ENCODE data around the gene TBX6. TPM values are rescaled to one million over a fixed set of nuclear protein-coding genes. Genes with fewer than 3 reads are reported as not detected.

The TBX6 gene
- total and polyA plus RNA-seq, 10 of the 15 experiments (the other 5 are each of a cell fraction or from before 2014, with no cell fraction given), result 0.08 to 0.90 (median 0.31) TPM; not detected in 2

DNA sequence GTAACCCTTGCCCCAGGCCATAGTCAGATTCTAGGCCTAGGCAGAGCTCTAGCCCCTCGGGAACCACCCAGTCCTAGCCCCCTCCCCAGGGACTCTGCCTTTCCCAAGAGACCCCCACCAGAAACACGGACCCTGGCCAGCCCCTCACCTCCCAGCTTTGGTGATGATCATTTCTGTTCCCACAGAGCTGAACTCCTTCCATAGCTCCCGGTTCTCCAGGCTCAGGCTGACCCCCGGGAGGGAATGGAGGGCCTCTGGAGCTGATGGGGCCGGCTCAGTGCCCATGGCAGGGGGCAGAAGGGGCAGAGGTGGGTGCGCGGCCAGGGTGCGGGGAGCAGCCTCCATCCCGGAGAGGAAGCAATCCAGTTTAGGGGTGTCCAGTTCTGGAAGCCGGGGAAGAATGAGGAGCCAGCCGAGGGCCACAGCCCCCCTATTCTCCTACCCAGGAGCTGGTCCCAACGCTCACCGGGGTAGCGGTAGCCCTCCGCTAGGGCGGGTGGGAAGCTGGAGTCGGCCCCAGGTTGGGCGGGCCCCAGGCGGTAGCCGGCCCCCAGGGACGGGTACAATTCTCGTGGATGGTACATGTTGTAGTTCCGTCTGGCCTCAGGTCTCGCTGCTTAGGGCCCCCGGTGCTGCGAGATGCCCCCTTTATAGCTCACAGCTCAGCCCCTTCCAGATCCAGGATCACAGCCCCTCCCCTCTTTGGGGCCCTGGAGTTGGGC, 953 bp downstream of the TBX6 start:
- in situ Hi-C loops (cut with MboI), result loop anchor here (5.0 to 25.0 kb wide), 2 partner anchors 317 to 1797 kb away; partner anchors contain the start of gene ZNF771
- BruUV-seq (replicated peaks), result no TSS peak

More for the DNA sequence above, 953 bp downstream of the TBX6 start:
- H3K9me3 ChIP-seq (replicated peaks; ENCODE audit: control insufficient read depth, insufficient read depth, low read length), result no peaks in the 10 kb centered on the region
- no peak for ATAC-seq
- H3K79me2 ChIP-seq (ENCODE audit: control insufficient read depth, insufficient read depth, low read length), result peaks cover 2% of the 10 kb centered on the region; the same call in 1 of the 2 replicates
- ChIA-PET SMC1A (ENCODE audit: uncharacterized antibody, unreplicated experiment) (interaction anchor here (1.3 to 3.4 kb wide), 5 partner anchors 9 to 318 kb away, joined by 3 to 18 read pairs (median 5); partner anchors contain the start of gene ZNF771), RAD21 (ENCODE audit: unreplicated experiment) (interaction anchor here (0.7 to 3.7 kb wide), 16 partner anchors 21 to 545 kb away, joined by 3 to 42 read pairs (median 7); partner anchors contain the start of genes ALDOA, CORO1A, MAPK3 and TBC1D10B), CTCF (interaction anchor here (0.8 to 6.8 kb wide), 19 partner anchors 10 to 606 kb away, joined by 3 to 77 read pairs (median 10); partner anchors contain the start of genes ALDOA, CORO1A, DCTPP1 and GDPD3), POLR2A (interaction anchor here (0.6 to 5.3 kb wide), 15 partner anchors 11 to 339 kb away, joined by 3 to 59 read pairs (median 5); partner anchors contain the start of genes ALDOA, CORO1A, DCTPP1 and PPP4C)
- no peak overlapping the region for H3K9ac ChIP-seq (ENCODE audit: control insufficient read depth, insufficient read depth, low read length)
- DNase-seq (ENCODE audit: low read depth, low spot score), result no peak
- H3K27me3 ChIP-seq (replicated peaks in 1 of 2; ENCODE audit: control insufficient read depth in 2 of 2, insufficient read depth in 2 of 2, low read length in 1 of 2), result no peaks in the 10 kb centered on the region
- H2AFZ ChIP-seq (ENCODE audit: control insufficient read depth, low read depth, low read length), result no peak overlapping the region; the same call in 1 of the 2 replicates
- H3K4me3 ChIP-seq, result peak overlapping the region; percentile 72; the same call in 1 of the 2 replicates
- H3K4me1 ChIP-seq (ENCODE audit: control insufficient read depth, insufficient read depth, low read length), result peaks cover 22% of the 10 kb centered on the region
- intact Hi-C loops (cut with micrococcal nuclease; ENCODE audit: unreplicated experiment), result loop anchor here (5.0 to 10.0 kb wide), 2 partner anchors 264 to 317 kb away; partner anchors contain the start of genes CD2BP2 and ZNF771
- TF ChIP-seq EZH2 (IDR thresholded peaks at IDR 0.05; ENCODE audit: borderline replicate concordance, control insufficient read depth, low read depth, low read length), result no peak
- no peak for TF ChIP-seq STAT3 (IDR thresholded peaks at IDR 0.05; ENCODE audit: low read depth, low read length)
- TF ChIP-seq, protein P1, sequence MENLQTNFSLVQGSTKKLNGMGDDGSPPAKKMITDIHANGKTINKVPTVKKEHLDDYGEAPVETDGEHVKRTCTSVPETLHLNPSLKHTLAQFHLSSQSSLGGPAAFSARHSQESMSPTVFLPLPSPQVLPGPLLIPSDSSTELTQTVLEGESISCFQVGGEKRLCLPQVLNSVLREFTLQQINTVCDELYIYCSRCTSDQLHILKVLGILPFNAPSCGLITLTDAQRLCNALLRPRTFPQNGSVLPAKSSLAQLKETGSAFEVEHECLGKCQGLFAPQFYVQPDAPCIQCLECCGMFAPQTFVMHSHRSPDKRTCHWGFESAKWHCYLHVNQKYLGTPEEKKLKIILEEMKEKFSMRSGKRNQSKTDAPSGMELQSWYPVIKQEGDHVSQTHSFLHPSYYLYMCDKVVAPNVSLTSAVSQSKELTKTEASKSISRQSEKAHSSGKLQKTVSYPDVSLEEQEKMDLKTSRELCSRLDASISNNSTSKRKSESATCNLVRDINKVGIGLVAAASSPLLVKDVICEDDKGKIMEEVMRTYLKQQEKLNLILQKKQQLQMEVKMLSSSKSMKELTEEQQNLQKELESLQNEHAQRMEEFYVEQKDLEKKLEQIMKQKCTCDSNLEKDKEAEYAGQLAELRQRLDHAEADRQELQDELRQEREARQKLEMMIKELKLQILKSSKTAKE (IDR thresholded peaks at IDR 0.05; ENCODE audit: low read depth, poor library complexity, severe bottlenecking), result no peak
- TF ChIP-seq SMC3 (IDR thresholded peaks at IDR 0.05; ENCODE audit: borderline replicate concordance, low read length), result no peak
- no peak for TF ChIP-seq SIN3A (IDR thresholded peaks at IDR 0.05; ENCODE audit: low read depth, low read length)
- no peaks in the 10 kb centered on the region for H4K20me1 ChIP-seq (ENCODE audit: control insufficient read depth, insufficient read depth)
- 77% methylated on average over 26 of the region's 26 CpGs for WGBS (ENCODE audit: insufficient coverage, insufficient replicate concordance, low lambda C conversion rate, missing lambda C conversion rate)
- no peak overlapping the region for H3K27ac ChIP-seq (ENCODE audit: control insufficient read depth, insufficient read depth)
- H3K36me3 ChIP-seq (ENCODE audit: control insufficient read depth in 2 of 2, insufficient read depth in 2 of 2, low read length in 1 of 2), result peaks cover 0 to 1% of the 10 kb centered on the region in 2 experiments; a peak in 1 of 4 replicates
- FAIRE-seq, result no peak
- H3K4me2 ChIP-seq (ENCODE audit: control insufficient read depth, insufficient read depth), result peak overlapping the region; percentile 97; the same call in 1 of the 2 replicates

Measured in GM12878 (cell line).